Smooth muscle cell (in vitro differentiated cells): ENCODE measurements around the gene SNX3. TPM values are rescaled to one million over a fixed set of nuclear protein-coding genes. Genes with fewer than 3 reads are reported as not detected.

Experiments
- DNase-seq: peaks from one replicate; lab custom pipeline; 2025; ENCODE audit not compliant: unreplicated experiment; lab: John Stamatoyannopoulos, UW
- H2AFZ ChIP-seq: fragments of 200-600 bp; sonication (generic); 2 replicates; pipeline ENCODE4 v1.6.0; 2016; ENCODE audit warnings: antibody characterized with exemption, low read depth, mild to moderate bottlenecking
- H3F3A ChIP-seq: fragments of 200-600 bp; sonication (generic); 2 replicates; pipeline ENCODE4 v1.6.0; 2017; ENCODE audit warnings: antibody characterized with exemption, low read depth
- H3K27ac ChIP-seq: fragments of 200-600 bp; sonication (generic); 2 replicates; pipeline ENCODE4 v1.5.1; 2016; ENCODE audit warnings: low read depth, mild to moderate bottlenecking
- H3K27me3 ChIP-seq: fragments of 200-600 bp; sonication (generic); 2 replicates; pipeline ENCODE4 v1.6.1; 2016; ENCODE audit warnings: low read depth, mild to moderate bottlenecking
- H3K36me3 ChIP-seq: fragments of 200-600 bp; sonication (generic); 2 replicates; pipeline ENCODE4 v1.5.1; 2016; ENCODE audit warnings: low read depth
- H3K4me1 ChIP-seq: fragments of 200-600 bp; sonication (generic); 2 replicates; pipeline ENCODE4 v1.5.1; 2016; ENCODE audit warnings: low read depth
- H3K4me2 ChIP-seq: fragments of 200-600 bp; sonication (generic); 2 replicates; pipeline ENCODE4 v1.6.0; 2016; ENCODE audit warnings: mild to moderate bottlenecking
- H3K4me3 ChIP-seq: fragments of 200-600 bp; sonication (generic); 2 replicates; pipeline ENCODE4 v1.5.1; 2016; ENCODE audit warnings: mild to moderate bottlenecking
- H3K79me2 ChIP-seq: fragments of 200-600 bp; sonication (generic); 2 replicates; pipeline ENCODE4 v1.6.0; 2016; ENCODE audit warnings: low read depth, mild to moderate bottlenecking
- H3K9ac ChIP-seq: fragments of 200-600 bp; sonication (generic); 2 replicates; pipeline ENCODE4 v1.6.0; 2016; ENCODE audit warnings: low read depth
- H3K9me3 ChIP-seq: fragments of 200-600 bp; sonication (generic); replicated peaks from 2 replicates; pipeline ENCODE4 v1.5.1; 2016; ENCODE audit warnings: low read depth
- H4K20me1 ChIP-seq: fragments of 200-600 bp; sonication (generic); 2 replicates; pipeline ENCODE4 v1.6.0; 2016; ENCODE audit warnings: low read depth
- CTCF ChIP-seq: fragments of 200-600 bp; sonication (generic); IDR thresholded peaks from 2 replicates; pipeline ENCODE4 v1.5.1; 2017; ENCODE audit warnings: borderline replicate concordance, mild to moderate bottlenecking, antibody characterized with exemption; ENCODE audit not compliant: insufficient read depth, poor library complexity, severe bottlenecking
- WGBS: methylation state at CpG from one replicate; pipeline ENCODE4 v1.1.7; 2016; ENCODE audit warnings: low lambda C conversion rate; 5-methylcytosine and 5-hydroxymethylcytosine counted together
- polyA plus RNA-seq: library from polyadenylated mRNA; unstranded; fragments of >200 nt; fragmentation: Nextera tagmentation; extraction: Ambion mirVana; gene quantifications from 2 replicates; pipeline ENCODE4 v1.2.1, GENCODE V29; 2016
- total RNA-seq: library from RNA; depleted of rRNA; stranded (reverse); fragments of >200 nt; gene quantifications from 2 replicates; pipeline ENCODE4 v1.2.3, GENCODE V29; 2014

The SNX3 gene
- total and polyA plus RNA-seq, 2 experiments from 2014 or later: 229 to 299 TPM

- no peaks in the 10 kb centered on the region for H3K4me1 ChIP-seq
- no peak overlapping the region for H3K9ac ChIP-seq
- H3K9me3 ChIP-seq: no peaks in the 10 kb centered on the region
- no peaks in the 10 kb centered on the region for H3F3A ChIP-seq
- 70% methylated on average over 2 of the region's 2 CpGs for WGBS
- no peaks in the 10 kb centered on the region for H3K27me3 ChIP-seq
- H3K27ac ChIP-seq: no peak overlapping the region
- no peak overlapping the region for H2AFZ ChIP-seq
- peaks cover under 1% of the 10 kb centered on the region for H3K36me3 ChIP-seq
- no peak overlapping the region for H3K4me3 ChIP-seq
- no peak for TF ChIP-seq CTCF
- H3K4me2 ChIP-seq: no peak overlapping the region
- peaks cover 89% of the 10 kb centered on the region for H3K79me2 ChIP-seq
- H4K20me1 ChIP-seq: peaks cover 92% of the 10 kb centered on the region
- DNase-seq: no peak
Observed at GRCh38 chr6:108236791-108237190, 24.0 kb downstream of the SNX3 start.

GRCh38 chr6:108235127-108235526, 25.7 kb downstream of the SNX3 start:
- no peak overlapping the region for H3K9ac ChIP-seq
- no peak for TF ChIP-seq CTCF
- no peak for DNase-seq
- no peak overlapping the region for H3K4me2 ChIP-seq
- H3K36me3 ChIP-seq: no peaks in the 10 kb centered on the region
- no peak overlapping the region for H3K4me3 ChIP-seq
- WGBS: 95% methylated on average over 4 of the region's 4 CpGs
- no peaks in the 10 kb centered on the region for H3K4me1 ChIP-seq
- no peak overlapping the region for H3K27ac ChIP-seq
- H3K79me2 ChIP-seq: peaks cover 85% of the 10 kb centered on the region
- H3F3A ChIP-seq: no peaks in the 10 kb centered on the region
- peaks cover 92% of the 10 kb centered on the region for H4K20me1 ChIP-seq
- no peaks in the 10 kb centered on the region for H3K27me3 ChIP-seq
- no peak overlapping the region for H2AFZ ChIP-seq
- H3K9me3 ChIP-seq: no peaks in the 10 kb centered on the region

- Histone ChIP-seq H3K4me2 (no peak overlapping the region), H3F3A (no peaks in the 10 kb centered on the region), H3K9ac (no peak overlapping the region), H3K36me3 (no peaks in the 10 kb centered on the region), H3K27me3 (no peaks in the 10 kb centered on the region), H3K27ac (no peak overlapping the region), H4K20me1 (peaks cover 99% of the 10 kb centered on the region), H2AFZ (no peak overlapping the region), H3K4me3 (no peak overlapping the region), H3K79me2 (peaks cover 67% of the 10 kb centered on the region), H3K4me1 (peaks cover 5% of the 10 kb centered on the region), H3K9me3 (no peaks in the 10 kb centered on the region)
- no peak for TF ChIP-seq CTCF
- 94% methylated on average over 8 of the region's 8 CpGs for WGBS
- no peak for DNase-seq
Observed at GRCh38 chr6:108228416-108228815, 32.4 kb downstream of the SNX3 start.

GRCh38 chr6:108227290-108227689, 33.5 kb downstream of the SNX3 start:
- no peaks in the 10 kb centered on the region for H3F3A ChIP-seq
- no peak overlapping the region for H3K4me3 ChIP-seq
- no peak for DNase-seq
- no peak overlapping the region for H3K9ac ChIP-seq
- no peaks in the 10 kb centered on the region for H3K36me3 ChIP-seq
- H2AFZ ChIP-seq: no peak overlapping the region
- no peak for TF ChIP-seq CTCF
- peaks cover 95% of the 10 kb centered on the region for H4K20me1 ChIP-seq
- no peaks in the 10 kb centered on the region for H3K27me3 ChIP-seq
- no peak overlapping the region for H3K27ac ChIP-seq
- no peak overlapping the region for H3K4me2 ChIP-seq
- H3K79me2 ChIP-seq: peaks cover 56% of the 10 kb centered on the region
- H3K4me1 ChIP-seq: peaks cover 5% of the 10 kb centered on the region
- 90% methylated on average over 3 of the region's 3 CpGs for WGBS
- H3K9me3 ChIP-seq: no peaks in the 10 kb centered on the region
